Neuronal stem cell (in vitro differentiated cells): Measurements from ENCODE around the gene CD99.
"Not testable (repeated sequence)": the region's sequence is repeated elsewhere in the genome, so short reads cannot be mapped to it uniquely, and the experiment has no call there.

ENCODE experiments used
- DNase-seq: peaks from one replicate; pipeline ENCODE4 v3.0.0-alpha.2; 2013; ENCODE audit warnings: low spot score
- H2AFZ ChIP-seq: one replicate; pipeline ENCODE4 v1.6.1; 2013; ENCODE audit warnings: mild to moderate bottlenecking, low read length, inconsistent platforms
- H2AK5ac ChIP-seq: 2 replicates; pipeline ENCODE4 v1.6.1; 2013; ENCODE audit warnings: low read depth, mild to moderate bottlenecking, inconsistent platforms, low read length, moderate library complexity, mixed read lengths
- H2BK120ac ChIP-seq: 2 replicates; pipeline ENCODE4 v1.6.1; 2013; ENCODE audit warnings: low read depth, mild to moderate bottlenecking, inconsistent platforms, low read length, moderate library complexity, mixed read lengths
- H2BK12ac ChIP-seq: one replicate; pipeline ENCODE4 v1.6.1; 2013; ENCODE audit warnings: low read length, inconsistent platforms
- H2BK15ac ChIP-seq: 2 replicates; pipeline ENCODE4 v1.6.1; 2013; ENCODE audit warnings: mild to moderate bottlenecking, low read length, inconsistent platforms, mixed read lengths
- H2BK5ac ChIP-seq: one replicate; pipeline ENCODE4 v1.6.1; 2013; ENCODE audit warnings: inconsistent platforms, mild to moderate bottlenecking, low read length, moderate library complexity
- H3K14ac ChIP-seq: one replicate; pipeline ENCODE4 v1.6.1; 2013; ENCODE audit warnings: low read length, inconsistent platforms
- H3K18ac ChIP-seq: 2 replicates; pipeline ENCODE4 v1.6.1; 2013; ENCODE audit warnings: low read length, inconsistent platforms
- H3K23ac ChIP-seq: 2 replicates; pipeline ENCODE4 v1.6.1; 2013; ENCODE audit warnings: low read depth, mild to moderate bottlenecking, mixed read lengths, low read length, inconsistent platforms; ENCODE audit not compliant: poor library complexity
- H3K27ac ChIP-seq: replicated peaks from 3 replicates; pipeline ENCODE4 v1.5.1; 2013; ENCODE audit warnings: low read length, inconsistent platforms
- H3K27me3 ChIP-seq, 3 experiments: 2 replicates each; pipeline ENCODE4 v1.6.1; 2013; ENCODE audit warnings: low read length in 3 of 3, mild to moderate bottlenecking in 2 of 3, inconsistent platforms in 1 of 3, low read depth in 1 of 3, mixed read lengths in 1 of 3, moderate library complexity in 1 of 3; ENCODE audit not compliant: control insufficient read depth in 3 of 3, insufficient read depth in 3 of 3
- H3K36me3 ChIP-seq, 2 donors: replicated peaks in 1 of 2; 2 replicates each; pipeline ENCODE4 v1.6.1; 2013; ENCODE audit warnings: low read length in 2 of 2; ENCODE audit not compliant: control insufficient read depth in 2 of 2, insufficient read depth in 2 of 2
- H3K4ac ChIP-seq: 2 replicates; pipeline ENCODE4 v1.6.1; 2013; ENCODE audit warnings: inconsistent platforms, mild to moderate bottlenecking, low read length, moderate library complexity
- H3K4me1 ChIP-seq, 2 donors: 1 replicate in 1 of 2; 2 replicates in 1 of 2; pipeline ENCODE4 v1.6.1; 2013; ENCODE audit warnings: low read length in 2 of 2, low read depth in 1 of 2; ENCODE audit not compliant: control insufficient read depth in 2 of 2, insufficient read depth in 1 of 2
- H3K4me2 ChIP-seq: one replicate; pipeline ENCODE4 v1.6.1; 2013; ENCODE audit warnings: mild to moderate bottlenecking, low read length, inconsistent platforms; ENCODE audit not compliant: insufficient read depth, poor library complexity, severe bottlenecking
- H3K4me3 ChIP-seq, 2 donors: 2 replicates each; pipeline ENCODE4 v1.5.1; 2013; ENCODE audit warnings: low read length in 2 of 2, mild to moderate bottlenecking in 2 of 2, inconsistent platforms in 1 of 2, moderate library complexity in 1 of 2
- H3K79me1 ChIP-seq: one replicate; pipeline ENCODE4 v1.6.1; 2013; ENCODE audit warnings: low read depth, mild to moderate bottlenecking, inconsistent platforms, low read length, moderate library complexity
- H3K9ac ChIP-seq: one replicate; pipeline ENCODE4 v1.6.1; 2013; ENCODE audit warnings: mild to moderate bottlenecking, low read depth, low read length, inconsistent platforms; ENCODE audit not compliant: poor library complexity
- H3K9me3 ChIP-seq, 2 donors: replicated peaks in 1 of 2; 2 replicates each; pipeline versions ENCODE3 to v1.6.1; 2013; ENCODE audit warnings: low read length in 2 of 2, mild to moderate bottlenecking in 2 of 2, inconsistent platforms in 1 of 2, low read depth in 1 of 2, mixed read lengths in 1 of 2, moderate library complexity in 1 of 2; ENCODE audit not compliant: control insufficient read depth in 2 of 2, insufficient read depth in 1 of 2
- H4K8ac ChIP-seq: one replicate; pipeline ENCODE4 v1.6.1; 2013; ENCODE audit warnings: low read depth, mild to moderate bottlenecking, inconsistent platforms, low read length, moderate library complexity
- H4K91ac ChIP-seq: one replicate; pipeline ENCODE4 v1.6.1; 2013; ENCODE audit warnings: low read length, low read depth, mild to moderate bottlenecking, inconsistent platforms; ENCODE audit not compliant: poor library complexity
- WGBS, 2 donors: extraction: QIAGEN DNeasy Blood & Tissue Kit; methylation state at CpG; one replicate each; pipeline ENCODE4 v1.1.7; 2013; ENCODE audit warnings: missing lambda C conversion rate in 2 of 2, mixed read lengths in 1 of 2; ENCODE audit not compliant: insufficient read length in 2 of 2, insufficient replicate concordance in 1 of 2; ENCODE audit errors: extremely low coverage in 2 of 2; 5-methylcytosine and 5-hydroxymethylcytosine counted together

Gene CD99

DNA sequence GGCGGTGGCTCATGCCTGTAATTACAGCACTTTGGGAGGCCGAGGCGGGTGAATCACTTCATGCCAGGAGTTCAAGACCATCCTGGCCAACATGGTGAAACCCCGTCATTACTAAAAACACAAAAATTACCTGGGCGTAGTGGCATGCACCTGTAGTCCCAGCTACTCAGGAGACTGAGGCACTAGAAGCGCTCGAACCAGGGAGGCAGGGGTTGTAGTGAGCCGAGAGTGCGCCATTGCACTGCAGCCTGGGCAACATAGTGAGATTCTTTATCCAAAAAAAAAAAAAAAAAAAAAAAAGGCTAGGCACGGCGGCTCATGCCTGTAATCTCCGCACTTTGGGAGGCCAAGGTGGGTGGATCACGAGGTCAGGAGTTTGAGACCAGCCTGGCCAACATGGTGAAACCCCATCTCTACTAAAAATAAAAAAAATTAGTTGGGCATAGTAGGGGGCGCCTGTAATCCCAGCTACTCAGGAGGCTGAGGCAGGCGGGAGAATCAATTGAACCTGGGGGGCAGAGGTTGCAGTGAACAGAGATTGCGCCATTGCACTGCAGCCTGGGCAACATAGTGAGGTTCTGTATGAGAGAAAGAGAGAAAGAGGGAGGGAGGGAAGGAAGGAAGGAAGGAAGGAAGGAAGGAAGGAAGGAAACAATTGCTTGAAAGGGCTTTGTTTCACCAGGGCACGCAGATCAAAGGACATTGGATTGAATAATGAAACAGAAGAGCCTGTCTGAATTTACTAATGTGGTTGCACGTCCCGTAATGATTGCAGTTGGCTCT lies 73.9 kb downstream of the CD99 start:
- not testable (repeated sequence) for H2BK15ac ChIP-seq, H3K27me3 ChIP-seq, H3K18ac ChIP-seq, H2BK12ac ChIP-seq, H2AFZ ChIP-seq, DNase-seq, H3K4ac ChIP-seq, H4K8ac ChIP-seq, H3K23ac ChIP-seq, H3K27ac ChIP-seq, H3K9ac ChIP-seq, H3K4me2 ChIP-seq, H3K36me3 ChIP-seq, H3K79me1 ChIP-seq, H3K4me1 ChIP-seq, H2AK5ac ChIP-seq, H3K9me3 ChIP-seq, H4K91ac ChIP-seq, H2BK5ac ChIP-seq, H3K14ac ChIP-seq, H3K4me3 ChIP-seq, H2BK120ac ChIP-seq
- no CpG with 5 or more reads among the region's 19 CpGs for WGBS, 2 donors

DNA sequence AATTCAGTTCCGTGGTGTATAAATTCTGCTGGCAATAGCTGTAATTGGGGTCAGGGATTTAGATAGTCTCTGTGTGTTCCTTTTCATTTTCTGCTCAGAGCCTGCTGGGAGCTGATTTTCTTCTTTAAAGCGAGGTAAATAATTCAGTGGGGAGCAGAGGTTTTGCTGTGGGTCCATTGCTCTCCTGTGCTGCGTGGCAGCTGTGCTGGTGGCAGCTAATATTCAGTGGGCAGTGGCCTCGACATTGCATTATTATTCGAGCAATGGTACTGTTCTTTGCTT lies 74.4 kb downstream of the CD99 start:
- no peaks in the 10 kb centered on the region for H3K9me3 ChIP-seq
- no peak overlapping the region for H2AFZ ChIP-seq
- no peak overlapping the region for H3K4me2 ChIP-seq
- no peak overlapping the region for H4K91ac ChIP-seq
- H3K4ac ChIP-seq: no peak overlapping the region
- no peak overlapping the region for H2AK5ac ChIP-seq
- H3K36me3 ChIP-seq: no peaks in the 10 kb centered on the region
- no peak overlapping the region for H3K4me3 ChIP-seq
- H2BK12ac ChIP-seq: no peak overlapping the region
- H3K27ac ChIP-seq: no peak overlapping the region
- no peak overlapping the region for H4K8ac ChIP-seq
- H2BK15ac ChIP-seq: no peak overlapping the region
- no peak overlapping the region for H3K23ac ChIP-seq
- DNase-seq: no peak
- H3K14ac ChIP-seq: no peak overlapping the region
- H3K27me3 ChIP-seq: peaks cover 0 to 2% (median 0%) of the 10 kb centered on the region in 3 experiments
- WGBS, 2 donors: no CpG with 5 or more reads among the region's 5 CpGs
- no peak overlapping the region for H2BK5ac ChIP-seq
- no peak overlapping the region for H3K18ac ChIP-seq
- no peak overlapping the region for H3K9ac ChIP-seq
- H2BK120ac ChIP-seq: no peak overlapping the region
- H3K79me1 ChIP-seq: peaks cover 1% of the 10 kb centered on the region
- H3K4me1 ChIP-seq: peaks cover 0 to 8% of the 10 kb centered on the region in 2 donors

DNA sequence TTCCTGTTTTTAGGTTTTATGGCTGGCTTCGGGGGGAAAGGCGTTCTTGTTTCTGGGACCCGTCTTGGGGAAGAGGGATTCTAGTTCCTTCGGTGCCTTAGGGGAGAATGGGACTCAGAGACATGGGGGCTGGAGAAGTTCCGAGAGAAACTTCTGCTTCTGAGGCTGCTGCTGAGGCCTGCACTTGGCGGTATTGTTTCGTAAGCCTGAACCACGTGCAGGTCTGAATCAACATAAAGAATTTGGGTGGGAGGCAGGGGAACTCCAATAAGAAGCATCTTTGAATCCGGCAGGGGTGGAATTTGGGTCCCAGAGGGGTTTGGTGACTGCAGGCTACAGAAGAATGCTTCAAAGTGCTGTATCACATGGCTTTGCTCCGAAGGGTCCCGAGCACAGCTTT lies 75.8 kb downstream of the CD99 start:
- Histone ChIP-seq H2AK5ac (no peak overlapping the region), H3K18ac (peak overlapping the region; percentile 11), H3K27ac (no peak overlapping the region), H2BK5ac (no peak overlapping the region), H3K4me1 (peaks cover 0 to 8% of the 10 kb centered on the region in 2 donors), H3K79me1 (peaks cover 1% of the 10 kb centered on the region), H3K23ac (no peak overlapping the region), H3K14ac (no peak overlapping the region), H3K27me3 (no peaks in the 10 kb centered on the region), H2AFZ (peak overlapping the region; percentile 34), H2BK12ac (no peak overlapping the region), H3K4ac (no peak overlapping the region), H3K9me3 (no peaks in the 10 kb centered on the region), H2BK120ac (no peak overlapping the region), H3K9ac (no peak overlapping the region), H4K8ac (no peak overlapping the region), H2BK15ac (no peak overlapping the region), H3K4me2 (no peak overlapping the region), H3K4me3 (no peak overlapping the region), H4K91ac (no peak overlapping the region), H3K36me3 (no peaks in the 10 kb centered on the region)
- DNase-seq: no peak
- no CpG with 5 or more reads among the region's 11 CpGs for WGBS, 2 donors

DNA sequence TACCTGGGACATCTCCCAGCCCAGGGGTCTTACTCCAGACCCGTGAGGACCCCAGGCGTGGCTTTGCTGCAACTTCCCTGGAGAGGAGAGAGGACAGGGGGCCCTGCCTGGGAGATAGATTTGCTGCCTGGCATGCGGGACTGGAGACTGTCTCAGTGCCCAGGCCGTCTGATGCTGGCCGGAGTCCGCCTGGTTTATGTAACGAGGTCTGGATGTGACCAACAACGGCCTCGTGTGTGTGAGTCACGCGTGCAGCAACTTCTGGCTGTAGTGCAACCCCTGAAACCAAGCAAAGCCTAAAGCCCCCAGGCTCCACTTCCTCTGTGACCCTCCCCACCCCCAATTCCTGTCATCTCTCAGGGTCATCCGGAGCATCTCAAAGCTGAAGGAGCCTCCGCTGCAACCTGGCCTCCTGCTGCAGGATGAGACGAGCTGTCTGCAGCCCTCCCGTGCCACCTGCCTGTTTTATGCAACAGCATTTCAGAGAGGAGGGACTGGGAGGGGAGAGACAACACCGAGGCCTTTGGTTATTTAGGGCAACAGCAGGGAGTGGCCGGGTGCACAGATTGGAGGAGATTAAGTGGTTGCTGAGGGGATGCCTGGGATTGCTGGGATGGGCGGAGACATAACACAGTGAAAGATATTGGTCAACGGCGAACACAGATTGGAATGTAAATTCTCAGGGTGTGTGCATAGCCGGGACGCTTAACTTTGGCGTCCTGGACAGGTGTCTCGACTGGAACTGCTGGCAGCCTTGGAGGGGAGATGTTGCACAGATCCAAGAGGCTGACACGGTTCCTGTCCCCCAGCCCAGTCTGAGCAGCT lies 76.7 kb downstream of the CD99 start:
- Histone ChIP-seq H3K27me3 (no peaks in the 10 kb centered on the region), H3K23ac (no peak overlapping the region), H3K18ac (peak overlapping the region; percentile 0), H3K27ac (no peak overlapping the region), H3K4me1 (peaks cover 0 to 8% of the 10 kb centered on the region in 2 donors), H4K8ac (no peak overlapping the region), H2BK12ac (no peak overlapping the region), H3K9ac (no peak overlapping the region), H2BK5ac (no peak overlapping the region), H3K14ac (no peak overlapping the region), H3K36me3 (no peaks in the 10 kb centered on the region), H3K4ac (no peak overlapping the region), H3K9me3 (no peaks in the 10 kb centered on the region), H3K79me1 (peaks cover 1% of the 10 kb centered on the region), H3K4me3 (no peak overlapping the region), H2BK120ac (no peak overlapping the region), H3K4me2 (no peak overlapping the region), H2AFZ (peak overlapping the region; percentile 46), H4K91ac (no peak overlapping the region), H2BK15ac (no peak overlapping the region), H2AK5ac (no peak overlapping the region)
- WGBS, 2 donors: no CpG with 5 or more reads among the region's 25 CpGs
- DNase-seq: no peak
